Measurements from ENCODE around the gene ODAD3. TPM values are rescaled to one million over a fixed set of nuclear protein-coding genes. Genes with fewer than 3 reads are reported as not detected.
"Not testable (repeated sequence)": the region's sequence is repeated elsewhere in the genome, so short reads cannot be mapped to it uniquely, and the experiment has no call there.

ODAD3 gene
- total RNA-seq, 1 donor from 2014 or later = not detected

DNA sequence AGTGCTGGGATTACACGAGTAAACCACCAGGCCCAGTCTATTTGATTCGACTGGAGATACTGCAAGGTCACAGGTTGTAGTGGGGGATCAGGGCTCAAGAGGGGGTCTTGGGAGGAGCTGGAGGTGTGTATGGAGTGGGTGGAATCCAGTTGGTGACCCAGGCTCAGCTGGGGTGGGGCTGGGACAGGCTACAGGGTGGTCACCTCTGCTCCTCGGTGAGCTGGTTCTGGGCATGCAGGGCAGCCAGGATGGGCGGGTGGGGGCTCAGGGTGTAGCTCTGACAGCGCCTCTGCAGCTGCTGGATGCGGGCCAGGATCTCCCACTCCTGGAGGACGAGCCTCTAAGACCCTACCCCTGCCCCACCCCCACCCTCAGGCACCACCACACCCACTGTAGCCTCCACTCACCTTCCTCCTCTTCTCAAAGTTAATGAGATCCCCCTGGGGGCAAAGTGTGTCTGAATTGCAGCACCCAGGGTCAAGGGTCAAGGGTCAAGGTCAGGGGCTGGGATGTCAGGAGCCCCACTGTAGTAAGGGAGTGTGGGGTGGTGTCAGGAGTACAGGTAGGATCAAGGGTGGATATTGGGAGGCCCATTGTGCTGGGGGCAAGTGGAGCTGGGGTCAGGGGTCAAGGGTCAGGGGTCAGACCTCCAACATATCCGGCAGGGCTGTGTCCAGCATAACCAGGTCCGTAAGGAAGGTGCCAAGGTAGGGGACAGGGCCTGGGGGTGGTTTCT is 32.9 kb downstream of the ODAD3 start:
- no peak for DNase-seq

DNA sequence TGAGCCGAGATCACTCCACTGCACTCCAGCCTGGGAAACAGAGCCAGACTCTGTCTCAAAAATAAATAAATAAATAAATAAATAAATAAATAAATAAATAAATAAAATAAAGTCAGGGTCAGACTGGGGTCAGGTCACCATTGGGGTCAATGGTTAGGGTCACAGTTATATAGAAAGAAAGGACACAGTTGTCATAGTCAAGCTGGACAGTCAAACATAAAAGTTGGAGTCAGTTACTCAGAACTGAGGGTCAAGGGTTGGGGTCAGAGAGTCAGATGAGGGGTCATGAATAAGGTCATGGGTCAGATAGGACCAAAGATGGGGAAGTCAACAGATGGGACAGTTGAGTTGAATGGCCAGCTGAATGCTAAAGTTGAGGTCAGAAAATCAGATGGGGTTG is 34.1 kb downstream of the ODAD3 start:
- no peak for DNase-seq

DNA sequence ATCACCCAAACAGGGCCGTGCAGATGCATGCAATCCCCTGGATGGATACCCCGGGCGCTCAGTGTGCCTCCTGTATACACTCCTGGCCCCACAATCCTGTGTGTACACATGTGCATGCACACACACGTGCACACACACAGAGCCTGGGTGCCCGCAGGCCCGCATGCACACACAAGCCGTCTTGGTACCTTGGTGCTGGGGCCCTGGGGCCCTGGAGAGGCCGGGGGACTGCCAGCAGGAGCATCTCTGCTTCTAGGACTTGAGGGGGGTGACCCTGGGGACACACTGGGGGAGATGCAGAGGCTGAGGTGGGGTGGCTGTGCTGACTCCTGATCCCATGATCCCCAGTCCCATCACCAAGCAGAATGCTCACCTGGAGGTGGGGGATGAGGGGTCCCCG is 35.3 kb downstream of the ODAD3 start:
- no peak for DNase-seq

DNA sequence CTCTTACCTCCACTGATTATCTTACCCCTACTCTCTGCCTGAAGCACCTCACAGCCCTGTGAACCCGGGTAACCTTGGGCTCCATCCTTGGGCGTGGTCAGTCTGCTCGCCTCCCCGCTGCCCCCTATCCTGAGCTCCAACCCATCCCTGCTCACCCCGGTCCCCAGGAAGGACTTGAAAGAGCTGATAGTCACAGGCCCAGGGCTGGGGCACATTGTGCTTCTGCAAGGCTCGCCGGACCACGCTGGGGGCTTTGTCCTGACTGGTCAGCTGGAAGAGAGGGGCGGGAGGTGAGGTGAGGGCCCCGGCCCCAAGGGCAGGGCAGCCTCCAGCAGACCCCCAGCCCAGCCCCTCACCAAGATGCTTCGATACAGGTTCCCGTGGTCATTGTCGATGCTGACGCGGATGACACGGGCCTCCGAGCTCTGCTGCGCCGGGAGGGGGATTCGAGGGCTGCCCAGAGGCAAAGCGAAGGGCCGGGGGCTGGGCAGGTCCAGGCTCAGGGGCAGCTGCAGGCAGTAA is 37.8 kb downstream of the ODAD3 start:
- no peak for DNase-seq

DNA sequence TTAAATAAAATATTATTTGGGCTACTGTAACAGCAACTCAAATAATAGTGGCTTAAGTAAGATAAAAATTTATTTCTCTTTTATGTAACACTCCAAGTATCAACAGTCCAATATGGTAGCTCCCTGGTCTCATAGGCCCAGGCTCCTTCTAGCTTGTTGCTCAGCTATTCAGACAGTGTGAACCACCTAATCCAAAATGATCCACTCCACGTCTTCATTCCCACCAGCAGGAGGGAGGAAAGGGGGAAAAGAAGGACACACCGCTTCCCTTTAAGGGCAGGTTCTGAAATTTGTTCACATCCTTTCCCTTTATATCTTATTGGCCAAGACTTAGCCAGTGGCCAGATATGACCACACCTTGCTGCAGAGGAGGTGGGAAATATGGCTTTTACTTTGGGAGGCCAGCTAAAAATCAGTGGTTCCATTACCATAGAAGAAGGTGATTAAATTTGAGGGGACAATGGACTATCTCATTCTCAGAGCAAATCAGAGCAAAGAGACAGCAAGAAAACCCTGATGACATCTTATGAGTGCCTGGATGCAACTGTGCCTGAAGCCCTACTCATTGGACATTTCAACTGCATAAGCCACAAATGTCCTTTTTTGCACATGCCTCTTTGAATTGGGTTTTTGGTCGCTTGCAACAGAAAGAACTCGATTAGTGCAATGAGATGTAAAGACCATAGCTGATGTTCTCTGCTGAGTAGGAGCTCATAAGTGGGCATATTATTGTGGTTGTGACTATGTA is 43.8 kb downstream of the ODAD3 start:
- no peak for DNase-seq

DNA sequence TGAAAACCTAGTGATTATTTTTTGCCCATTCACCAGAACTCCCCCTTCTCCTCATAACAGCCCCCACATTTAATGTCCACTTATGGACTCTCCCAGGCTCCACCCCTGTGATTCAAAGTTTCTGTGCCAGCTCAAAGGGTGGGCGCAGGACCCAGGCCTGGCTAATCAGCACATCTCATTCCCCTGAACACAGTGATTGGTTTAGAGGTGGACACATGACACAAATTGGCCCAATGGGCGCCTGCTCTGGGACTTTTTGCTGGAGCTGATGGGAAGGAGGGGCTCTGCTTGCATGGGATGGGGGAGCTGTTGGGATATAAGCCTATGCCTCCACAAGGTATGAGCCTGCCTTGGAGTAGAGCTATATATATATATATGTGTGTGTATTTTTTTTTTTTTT is 44.6 kb downstream of the ODAD3 start:
- DNase-seq = no peak

DNA sequence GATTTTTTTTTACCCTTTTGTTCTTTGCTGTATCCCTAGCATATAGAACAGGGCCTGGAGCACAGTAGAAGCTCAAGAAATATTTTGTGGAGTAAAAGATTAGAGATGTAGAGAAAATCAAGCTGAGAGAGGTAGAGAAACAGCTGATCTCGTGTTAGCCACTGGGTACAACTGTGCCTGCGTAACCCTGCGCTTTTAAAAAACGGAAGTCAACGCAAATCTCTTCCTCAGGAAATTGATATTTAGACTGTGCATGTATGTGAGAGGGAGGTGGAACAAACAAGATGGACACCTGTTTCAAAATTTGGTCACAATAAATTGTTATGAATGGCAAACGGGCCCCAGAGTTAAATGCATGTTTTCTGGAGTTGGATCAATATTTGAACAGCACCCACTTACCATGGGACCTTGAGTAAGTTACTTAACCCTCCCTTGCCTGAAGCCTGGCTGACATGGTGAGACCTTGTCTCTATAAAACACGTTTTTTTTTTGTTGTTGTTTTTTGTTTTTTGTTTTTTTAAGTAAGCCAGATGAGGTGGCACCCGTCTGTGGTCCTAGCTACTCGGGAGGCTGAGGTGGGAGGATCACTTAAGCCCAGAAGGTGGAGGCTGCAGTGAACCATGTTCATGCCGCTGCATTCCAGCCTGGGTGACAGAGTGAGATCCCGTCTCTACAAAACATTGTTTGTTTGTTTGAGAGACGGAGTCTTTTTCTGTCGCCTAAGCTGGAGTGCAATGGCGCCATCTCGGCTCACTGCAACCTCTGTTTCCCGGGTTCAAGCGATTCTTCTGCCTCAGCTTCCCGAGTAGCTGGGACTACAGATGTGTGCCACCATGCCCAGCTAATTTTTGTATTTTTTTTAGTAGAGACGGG is 47.5 kb downstream of the ODAD3 start:
- DNase-seq = peak; percentile 26

DNA sequence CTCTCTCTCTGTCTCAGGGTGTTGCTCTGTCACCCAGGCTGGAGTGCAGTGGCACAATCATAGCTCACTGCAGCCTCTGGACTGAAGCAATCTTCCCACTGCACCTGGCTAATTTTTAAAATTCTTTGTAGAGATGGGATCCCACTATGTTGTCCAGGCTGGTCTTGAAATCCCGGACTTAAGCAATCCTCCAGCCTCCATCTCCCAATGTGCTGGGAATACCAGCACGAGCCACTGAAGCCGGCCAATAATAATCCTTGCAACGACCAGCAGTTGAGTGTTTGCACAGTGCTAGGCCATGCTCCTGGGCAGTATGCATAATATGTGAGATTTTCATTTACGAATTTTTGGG is 50.2 kb downstream of the ODAD3 start:
- no peak for DNase-seq

DNA sequence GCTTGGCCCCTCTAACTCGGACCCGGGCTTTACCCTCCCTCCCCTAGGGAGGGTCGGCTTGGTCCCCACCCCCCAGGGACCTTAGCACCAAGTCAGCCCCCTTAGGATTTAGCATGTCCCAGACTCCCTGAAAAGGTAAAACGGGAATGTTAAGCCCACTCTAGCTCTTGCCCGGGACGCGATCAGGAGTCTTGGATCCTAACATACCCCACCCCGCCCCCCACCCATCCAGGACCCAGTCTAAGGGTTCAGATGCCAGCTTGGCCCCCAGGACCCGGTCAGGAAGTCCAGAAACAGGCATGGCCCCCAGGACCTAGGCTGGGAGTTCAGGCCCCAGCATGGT is 51.2 kb downstream of the ODAD3 start:
- DNase-seq = no peak

DNA sequence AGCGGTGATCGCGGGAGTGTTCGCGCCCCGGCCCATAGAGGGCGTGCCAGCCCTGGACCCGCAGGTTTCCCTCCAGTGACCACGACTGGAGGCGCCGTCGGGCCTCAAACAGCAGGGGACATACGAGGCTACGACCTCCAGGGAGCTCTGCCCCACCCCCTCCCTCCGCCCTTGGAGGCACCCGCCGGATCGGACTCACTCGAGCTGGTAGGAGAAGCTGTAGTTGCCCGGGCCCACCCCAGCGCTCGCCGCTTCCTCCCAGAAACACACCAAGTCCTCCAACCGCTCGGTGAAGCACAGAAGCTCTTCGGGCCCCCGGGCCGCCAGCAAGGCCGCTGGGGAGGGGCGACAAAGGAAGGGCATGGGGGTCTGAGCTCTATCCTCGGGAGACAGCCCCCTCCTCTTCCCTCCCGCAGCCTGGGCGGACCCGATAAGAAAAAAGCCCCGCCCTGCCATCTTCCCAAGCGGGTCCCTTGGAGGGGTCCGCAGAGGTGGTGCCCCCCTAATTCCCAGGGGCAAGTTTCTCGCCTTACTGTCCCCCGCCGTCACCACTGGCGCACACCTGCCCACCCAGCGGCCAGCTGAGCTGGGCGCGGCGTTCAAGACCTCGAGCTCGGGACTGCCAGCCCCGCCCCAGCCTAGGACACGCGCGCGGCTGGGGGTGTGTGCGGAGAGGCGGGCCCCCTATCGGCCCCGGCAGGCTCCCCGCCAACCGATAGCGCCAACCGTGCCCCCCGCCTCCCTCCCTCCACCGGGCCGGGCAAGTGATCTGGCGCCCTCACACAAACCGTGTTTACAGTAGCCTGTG is 51.8 kb downstream of the ODAD3 start:
- DNase-seq = peak; percentile 58

DNA sequence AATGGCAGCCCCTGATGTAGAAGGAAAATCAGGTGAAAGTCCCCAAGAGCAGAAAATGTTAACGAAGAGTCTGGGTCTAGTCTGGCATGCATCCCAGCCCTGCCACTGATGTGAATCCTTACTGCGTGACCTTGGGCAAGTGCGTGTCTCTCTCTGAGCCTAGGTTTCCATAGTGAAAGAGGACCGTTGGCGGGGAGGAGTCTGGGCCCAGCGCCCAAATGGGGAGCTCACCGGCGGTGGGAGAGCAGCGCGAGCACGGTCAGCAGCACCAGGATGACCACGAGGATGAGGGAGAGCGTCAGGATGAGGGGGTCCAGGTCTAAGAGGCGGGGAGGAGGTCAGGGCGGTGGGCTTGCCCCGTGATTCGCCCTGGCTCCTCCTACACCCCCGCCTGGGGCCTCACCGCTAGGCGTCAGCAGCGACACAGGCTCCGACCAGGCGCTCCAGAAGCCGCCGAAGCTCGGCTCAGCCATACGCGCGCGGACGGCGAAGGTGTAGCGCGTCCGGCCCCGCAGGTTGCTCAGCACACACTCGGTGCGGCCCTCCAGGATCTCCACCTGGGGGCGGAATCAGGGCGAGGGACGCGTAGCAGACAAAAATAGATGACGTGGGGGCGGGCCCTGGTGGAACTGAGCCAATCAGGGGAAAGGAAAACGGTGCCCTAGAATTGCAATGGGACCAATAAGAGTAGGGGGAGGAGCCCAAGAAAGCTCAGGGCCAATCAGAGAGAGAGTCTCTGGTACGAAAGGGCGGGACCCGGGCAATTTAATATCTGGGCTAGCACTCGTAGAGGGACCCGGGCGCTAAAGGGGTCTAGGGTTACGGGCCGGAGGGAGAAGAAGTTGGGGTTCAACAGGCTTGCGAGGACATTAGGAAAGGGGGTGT is 54.0 kb downstream of the ODAD3 start:
- peak; percentile 95 for DNase-seq

DNA sequence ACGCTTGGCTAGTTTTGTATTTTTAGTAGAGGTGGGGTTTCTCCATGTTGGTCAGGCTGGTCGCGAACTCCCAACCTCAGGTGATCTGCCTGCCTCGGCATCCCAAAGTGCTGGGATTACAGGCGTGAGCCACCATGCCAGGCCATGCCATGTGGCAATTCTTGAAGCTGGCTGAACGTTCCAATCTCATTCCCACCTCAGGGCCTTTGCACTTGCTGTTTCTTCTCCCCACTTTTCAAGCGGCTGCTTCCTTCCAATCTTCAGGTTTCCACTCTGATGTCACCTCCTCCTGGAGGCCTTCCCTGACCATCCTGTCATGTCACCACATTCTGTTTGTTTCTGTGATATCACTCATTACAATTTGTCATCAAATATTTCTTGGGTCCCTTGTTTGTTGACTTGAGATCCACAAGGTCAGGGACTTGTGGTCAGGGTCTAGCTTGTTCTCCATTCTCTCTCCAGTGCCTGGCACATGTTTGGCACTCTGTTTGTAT is 55.0 kb downstream of the ODAD3 start:
- no peak for DNase-seq

DNA sequence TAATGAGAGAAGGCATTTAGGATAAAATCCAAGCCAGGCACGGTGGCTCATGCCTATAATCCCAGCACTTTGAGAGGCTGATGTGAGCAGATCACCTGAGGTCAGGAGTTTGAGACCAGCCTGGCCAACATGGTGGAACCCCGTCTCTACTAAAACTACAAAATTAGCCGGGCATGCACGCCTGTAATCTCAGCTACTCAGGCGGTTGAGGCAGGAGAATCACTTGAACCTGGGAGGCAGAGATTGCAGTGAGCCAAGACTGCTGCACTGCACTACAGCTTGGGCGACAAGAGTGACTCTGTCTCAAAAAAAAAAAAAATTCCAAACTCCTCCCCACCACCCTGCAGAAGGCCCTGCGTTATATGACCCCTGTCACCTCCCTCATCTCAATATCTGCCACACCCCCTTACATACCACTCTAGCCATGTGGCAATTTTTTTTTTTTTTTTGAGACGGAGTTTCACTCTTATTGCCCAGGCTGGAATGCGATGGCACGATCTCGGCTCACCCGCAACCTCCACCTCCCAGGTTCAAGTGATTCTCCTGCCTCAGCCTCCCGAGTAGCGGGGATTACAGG is 55.6 kb downstream of the ODAD3 start:
- not testable (repeated sequence) for DNase-seq

DNA sequence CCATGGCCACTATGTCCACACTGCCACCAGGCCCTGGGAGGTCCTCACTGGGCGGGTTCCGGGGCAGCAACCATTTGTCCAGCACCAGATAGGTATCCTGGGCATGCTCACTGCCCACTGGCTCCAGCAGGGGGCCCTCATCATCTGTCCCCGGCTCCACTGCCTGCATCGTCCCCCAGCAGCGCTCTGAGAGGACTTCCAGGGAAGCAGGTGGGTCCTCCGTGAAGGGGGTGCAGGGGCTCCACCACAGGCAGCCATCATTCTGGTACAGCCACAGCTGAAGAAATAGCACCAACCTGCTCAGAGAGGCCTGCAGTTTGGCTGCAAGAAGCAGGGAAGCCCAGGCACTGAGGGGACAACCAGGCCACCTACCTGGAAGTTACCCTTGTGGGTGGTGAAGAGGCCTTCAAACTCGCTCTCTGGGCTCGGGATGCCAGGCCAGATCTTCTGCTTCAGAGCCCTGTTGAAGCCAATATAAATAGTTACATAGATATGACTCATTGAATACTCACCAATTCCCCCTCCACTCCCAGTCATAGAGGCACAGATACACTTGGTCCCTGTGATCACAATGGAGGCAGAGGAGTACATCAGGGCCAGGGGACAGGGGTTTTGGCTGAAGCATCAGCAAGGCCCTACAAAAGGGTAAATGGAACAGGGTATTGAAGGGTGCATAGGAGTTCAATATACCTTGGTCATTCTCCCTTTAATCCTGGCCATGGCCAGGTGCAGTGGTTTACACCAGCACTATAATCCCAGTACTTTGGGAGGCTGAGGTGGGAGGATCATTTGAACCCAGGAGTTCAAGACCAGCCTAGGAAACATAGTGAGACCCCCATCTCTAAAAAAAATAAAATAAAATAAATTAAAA is 56.4 kb downstream of the ODAD3 start:
- DNase-seq = peak; percentile 76

DNA sequence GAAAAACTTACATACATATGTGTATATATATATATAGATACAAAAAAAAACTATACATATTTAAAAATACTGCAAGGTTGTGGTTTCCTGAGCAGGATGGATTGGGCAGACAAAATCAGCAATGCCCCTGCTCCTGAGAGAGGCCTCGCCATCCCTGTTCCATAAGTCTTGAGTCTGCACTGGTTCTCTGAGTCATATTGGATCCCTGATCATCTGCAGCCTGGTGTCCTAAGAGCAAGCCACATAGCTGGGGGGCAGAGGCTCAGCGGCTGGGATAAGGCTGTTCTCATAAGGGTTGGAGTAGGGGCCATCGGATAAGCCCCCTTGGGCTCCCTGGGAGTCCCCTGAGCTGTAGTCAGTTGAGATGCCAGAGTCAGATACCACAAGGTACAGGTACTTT is 57.2 kb downstream of the ODAD3 start:
- no peak for DNase-seq

DNA sequence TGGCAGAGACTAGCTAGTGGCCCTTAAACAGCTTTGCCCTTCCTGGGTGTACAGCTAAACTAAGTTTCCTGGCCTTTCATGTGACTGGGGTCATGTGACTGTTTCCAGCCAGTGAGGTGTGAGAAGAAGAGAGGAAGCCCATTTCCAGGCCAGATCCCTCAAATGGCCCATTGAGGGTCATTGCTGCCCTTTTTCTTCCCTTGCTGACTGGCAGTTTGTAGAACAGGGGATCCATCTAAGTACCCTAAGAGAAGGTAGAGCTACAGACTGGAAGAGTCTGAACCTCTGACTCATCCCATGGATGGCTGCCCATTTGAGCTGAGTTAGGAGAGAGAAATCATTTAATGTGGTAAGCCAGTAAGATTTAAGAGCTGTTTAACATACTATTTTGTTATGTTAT is 57.7 kb downstream of the ODAD3 start:
- peak; percentile 48 for DNase-seq

DNA sequence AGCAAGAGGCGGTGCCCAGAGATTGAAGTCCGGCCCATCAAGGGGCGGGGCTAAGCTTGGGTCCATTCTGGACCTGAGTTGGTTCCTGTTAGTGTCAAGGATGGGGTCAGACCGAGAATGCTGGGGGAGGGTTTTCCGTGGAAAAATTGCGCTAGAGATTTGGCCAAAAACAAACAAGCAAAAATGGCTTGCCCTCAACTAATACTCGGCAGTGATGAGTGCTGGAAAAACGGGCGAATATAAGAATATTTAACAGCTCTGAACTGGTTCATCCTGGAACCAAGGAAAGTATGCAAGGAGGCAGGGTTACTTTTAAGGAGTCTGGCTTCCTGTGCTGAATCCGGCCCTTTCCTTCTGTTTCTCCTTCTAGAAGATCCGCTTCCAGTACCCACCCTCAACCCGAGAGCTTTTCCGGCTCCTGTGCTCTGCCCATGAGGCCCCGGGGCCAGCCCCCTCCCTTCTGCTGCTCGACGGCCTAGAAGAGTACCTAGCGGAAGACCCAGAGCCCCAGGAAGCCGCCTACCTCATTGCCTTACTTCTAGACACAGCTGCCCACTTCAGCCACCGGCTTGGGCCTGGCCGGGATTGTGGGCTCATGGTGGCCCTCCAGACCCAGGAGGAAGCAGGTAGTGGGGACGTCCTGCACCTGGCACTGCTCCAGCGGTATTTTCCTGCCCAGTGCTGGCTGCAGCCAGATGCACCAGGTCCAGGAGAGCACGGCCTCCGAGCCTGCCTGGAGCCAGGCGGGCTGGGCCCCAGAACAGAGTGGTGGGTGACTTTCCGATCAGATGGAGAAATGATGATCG is 59.6 kb downstream of the ODAD3 start:
- DNase-seq = peak; percentile 62

DNA sequence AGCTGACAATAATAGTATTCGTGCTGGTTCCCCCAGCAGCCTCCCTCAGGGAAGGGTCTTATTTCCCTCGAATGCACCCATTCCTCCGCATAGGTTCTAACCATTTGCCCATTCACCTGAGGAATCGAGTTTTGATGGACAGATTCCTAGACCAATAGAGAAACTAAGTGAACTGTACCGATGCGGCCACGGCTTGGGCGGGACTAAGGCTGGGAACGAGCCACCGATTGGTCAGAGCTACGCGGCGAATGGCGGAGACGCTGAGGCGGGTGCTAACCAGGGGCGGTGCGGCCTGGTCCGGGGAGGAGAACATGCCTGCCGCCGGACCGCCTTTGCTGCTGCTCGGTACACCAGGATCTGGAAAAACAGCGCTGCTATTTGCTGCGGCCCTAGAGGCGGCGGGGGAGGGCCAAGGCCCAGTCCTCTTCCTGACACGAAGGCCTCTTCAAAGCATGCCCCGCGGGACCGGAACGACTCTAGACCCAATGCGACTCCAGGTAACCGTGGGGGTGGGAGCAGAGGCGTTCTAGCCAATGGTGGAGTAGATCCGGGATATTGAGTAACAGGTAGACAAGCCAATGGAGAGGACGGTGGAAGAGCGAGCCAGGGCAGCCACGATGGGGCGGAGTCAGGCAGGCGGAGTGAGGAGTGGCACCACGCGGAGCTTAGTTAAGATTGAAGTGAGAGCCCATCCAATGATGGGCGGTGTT is 60.3 kb downstream of the ODAD3 start, which contains the start of gene SWSAP1:
Gene SWSAP1 (plus strand): TSS at position 234 of the 710 bp plus-strand sequence. CDS start 15 bp downstream, at position 249.
- peak; percentile 100 for DNase-seq

Data from dermis blood vessel endothelial cell (primary cell).